CD14-positive monocyte (primary cell): ENCODE measurements around the gene TADA1. TPM values are rescaled to one million over a fixed set of nuclear protein-coding genes. Genes with fewer than 3 reads are reported as not detected.

Source experiments
- DNase-seq, 3 donors: peaks; one replicate each; pipeline ENCODE4 v3.0.0-alpha.2; 2011 to 2022
- H2AFZ ChIP-seq: 2 replicates; pipeline ENCODE4 v1.6.0; 2012; ENCODE audit warnings: mild to moderate bottlenecking, low read depth, low read length, inconsistent platforms; ENCODE audit not compliant: insufficient read depth, poor library complexity, severe bottlenecking
- H3K27ac ChIP-seq, 2 donors: 1 replicate in 1 of 2; 2 replicates in 1 of 2; pipeline ENCODE4 v1.5.1; 2012 to 2013; ENCODE audit warnings: low read length in 2 of 2, control low read depth in 1 of 2, inconsistent platforms in 1 of 2, low read depth in 1 of 2, mild to moderate bottlenecking in 1 of 2
- H3K27me3 ChIP-seq, 2 donors: one replicate each; pipeline versions ENCODE4 v1.6.0 to v1.6.1; 2011 to 2013; ENCODE audit warnings: low read length in 2 of 2; ENCODE audit not compliant: control insufficient read depth in 2 of 2, insufficient read depth in 2 of 2
- H3K36me3 ChIP-seq, 2 donors: replicated peaks in 1 of 2; 1 replicate in 1 of 2; 2 replicates in 1 of 2; pipeline versions ENCODE4 v1.5.1 to v1.6.1; 2012 to 2013; ENCODE audit warnings: low read length in 2 of 2, control low read depth in 1 of 2, inconsistent platforms in 1 of 2, mild to moderate bottlenecking in 1 of 2; ENCODE audit not compliant: insufficient read depth in 2 of 2, control insufficient read depth in 1 of 2
- H3K4me1 ChIP-seq, 2 donors: 1 replicate in 1 of 2; 2 replicates in 1 of 2; pipeline versions ENCODE4 v1.5.1 to v1.6.1; 2012 to 2013; ENCODE audit warnings: low read length in 2 of 2, control low read depth in 1 of 2, inconsistent platforms in 1 of 2, mild to moderate bottlenecking in 1 of 2, moderate library complexity in 1 of 2; ENCODE audit not compliant: insufficient read depth in 2 of 2, control insufficient read depth in 1 of 2
- H3K4me2 ChIP-seq: replicated peaks from 2 replicates; pipeline ENCODE3; 2012; ENCODE audit warnings: low read length, moderate library complexity, mild to moderate bottlenecking; ENCODE audit not compliant: poor library complexity, severe bottlenecking; ENCODE audit errors: extremely low read depth
- H3K4me3 ChIP-seq, 3 experiments: fragments of 200-600 bp in 1 of 3; sonication (generic) in 1 of 3; replicated peaks in 1 of 3; 1 replicate in 2 of 3; 2 replicates in 1 of 3; pipeline ENCODE4 v1.5.1; 2011 to 2013; ENCODE audit warnings: low read length in 3 of 3, mild to moderate bottlenecking in 3 of 3, control low read depth in 2 of 3, low read depth in 2 of 3, inconsistent platforms in 1 of 3, moderate library complexity in 1 of 3
- H3K79me2 ChIP-seq: 2 replicates; pipeline ENCODE4 v1.6.0; 2012; ENCODE audit warnings: mild to moderate bottlenecking, control low read depth, inconsistent platforms, low read length, moderate library complexity; ENCODE audit not compliant: insufficient read depth
- H3K9ac ChIP-seq: 2 replicates; pipeline ENCODE4 v1.6.0; 2017; ENCODE audit warnings: low read length, mild to moderate bottlenecking; ENCODE audit not compliant: insufficient read depth, poor library complexity, severe bottlenecking
- H3K9me3 ChIP-seq, 2 donors: replicated peaks in 1 of 2; 1 replicate in 1 of 2; 2 replicates in 1 of 2; pipeline versions ENCODE4 v1.5.1 to v1.6.1; 2012 to 2013; ENCODE audit warnings: low read length in 2 of 2, control low read depth in 1 of 2; ENCODE audit not compliant: control insufficient read depth in 1 of 2, insufficient read depth in 1 of 2
- H4K20me1 ChIP-seq: 2 replicates; pipeline ENCODE4 v1.6.0; 2012; ENCODE audit warnings: mild to moderate bottlenecking, low read length, control low read depth, moderate library complexity; ENCODE audit not compliant: insufficient read depth
- H3K27ac Mint-ChIP-seq, 7 donors: one replicate each; pipeline ENCODE4 v1.8.0; 2020; ENCODE audit warnings: mild to moderate bottlenecking in 7 of 7, mixed read lengths in 7 of 7, moderate library complexity in 6 of 7, inconsistent platforms in 2 of 7
- H3K27me3 Mint-ChIP-seq, 3 donors: one replicate each; pipeline ENCODE4 v1.8.0; 2021 to 2022; ENCODE audit warnings: low read depth in 3 of 3, mild to moderate bottlenecking in 3 of 3, mixed read lengths in 3 of 3, moderate library complexity in 3 of 3, inconsistent platforms in 1 of 3
- H3K36me3 Mint-ChIP-seq, 2 donors: one replicate each; pipeline ENCODE4 v1.8.0; 2020; ENCODE audit warnings: mixed read lengths in 2 of 2, inconsistent platforms in 1 of 2, mild to moderate bottlenecking in 1 of 2
- H3K4me1 Mint-ChIP-seq: one replicate; pipeline ENCODE4 v1.8.0; 2020; ENCODE audit warnings: mild to moderate bottlenecking, mixed read lengths
- H3K4me3 Mint-ChIP-seq, 2 donors: one replicate each; pipeline ENCODE4 v1.8.0; 2020; ENCODE audit warnings: mild to moderate bottlenecking in 2 of 2, mixed read lengths in 2 of 2, moderate library complexity in 1 of 2
- H3K9me3 Mint-ChIP-seq, 7 donors: one replicate each; pipeline ENCODE4 v1.8.0; 2020 to 2022; ENCODE audit warnings: mixed read lengths in 7 of 7, mild to moderate bottlenecking in 6 of 7, moderate library complexity in 6 of 7, inconsistent platforms in 2 of 7
- CTCF ChIP-seq: fragments of 200-600 bp; IDR thresholded peaks from one replicate; pipeline ENCODE4 v1.8.0; 2022; ENCODE audit warnings: antibody characterized with exemption, mild to moderate bottlenecking
- WGBS: methylation state at CpG from one replicate; pipeline ENCODE4 v1.1.5; 2013; ENCODE audit warnings: missing lambda C conversion rate; ENCODE audit not compliant: insufficient coverage; 5-methylcytosine and 5-hydroxymethylcytosine counted together
- intact Hi-C, 2 donors: fragments of 100-400 bp; cut with micrococcal nuclease; formaldehyde crosslinking; loops; one replicate each; pipeline versions ENCODE4 v1.15.0 to v1.15.1; 2023
- polyA plus RNA-seq, 3 donors: library from polyadenylated mRNA; depleted of rRNA in 1 of 3; unstranded in 2 of 3; stranded (reverse) in 1 of 3; fragments of 300-500 nt in 2 of 3; fragments of >200 nt in 1 of 3; fragmentation: Illumina TruSeq in 2 of 3; gene quantifications; 1 replicate in 2 of 3; 2 replicates in 1 of 3; pipeline ENCODE4 v1.2.3, GENCODE V29; 2012 to 2021

TADA1 gene
- polyA plus RNA-seq, 3 donors: 6.4 to 8.0 (median 7.9) TPM

DNA sequence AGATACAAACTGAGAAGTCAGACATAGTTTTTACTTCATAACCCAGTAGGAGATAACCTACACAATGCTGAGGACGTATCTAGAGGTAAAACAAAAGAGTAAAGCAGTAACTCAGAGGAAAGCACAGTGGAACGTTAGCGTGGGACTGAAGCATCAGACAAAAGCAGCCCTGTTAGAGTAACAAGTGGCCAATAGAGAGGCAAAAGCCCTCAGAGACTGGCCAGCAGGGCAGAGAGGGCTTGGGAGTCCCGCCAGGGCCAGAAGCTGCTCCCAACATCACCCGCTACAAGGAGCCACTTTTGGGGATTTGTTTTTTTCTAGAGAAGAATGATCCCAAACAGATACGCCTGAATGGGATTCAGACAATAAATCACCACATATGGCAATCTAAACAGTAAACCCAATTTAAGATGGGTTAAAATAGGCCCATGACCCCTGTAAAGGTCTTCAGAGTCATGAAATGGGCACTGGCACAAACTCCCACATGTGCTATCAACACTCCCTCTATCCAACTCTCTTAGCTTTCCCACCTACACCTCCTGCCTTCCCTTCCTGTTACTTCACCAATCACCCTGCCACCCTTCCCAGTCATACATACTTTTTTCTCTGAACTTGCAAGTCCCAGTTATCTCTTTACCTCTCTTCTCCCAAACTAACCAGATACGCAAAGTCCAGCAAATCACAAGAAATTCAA is 17.2 kb downstream of the TADA1 start:
- peaks cover 84 to 100% of the 10 kb centered on the region in 2 donors for H3K36me3 ChIP-seq
- H3K9ac ChIP-seq: no peak overlapping the region
- peaks cover 35% of the 10 kb centered on the region for H4K20me1 ChIP-seq
- DNase-seq: no peak
- Mint-ChIP-seq H3K27me3 (no peaks in the 10 kb centered on the region), H3K36me3 (peaks cover 74 to 86% of the 10 kb centered on the region in 2 donors), H3K27ac (peak overlapping the region in 2 of 7 donors; percentile 7 to 61), H3K9me3 (no peaks in the 10 kb centered on the region), H3K4me3 (no peak overlapping the region), H3K4me1 (no peaks in the 10 kb centered on the region)
- H2AFZ ChIP-seq: no peak overlapping the region
- H3K4me3 ChIP-seq: no peak overlapping the region
- 98% methylated on average over 4 of the region's 7 CpGs for WGBS
- H3K9me3 ChIP-seq: no peaks in the 10 kb centered on the region
- peaks cover 11% of the 10 kb centered on the region for H3K79me2 ChIP-seq
- H3K27me3 ChIP-seq: no peaks in the 10 kb centered on the region
- H3K4me1 ChIP-seq: no peaks in the 10 kb centered on the region
- TF ChIP-seq CTCF: no peak
- intact Hi-C loops: no loop called here
- no peak overlapping the region for H3K4me2 ChIP-seq
- H3K27ac ChIP-seq: no peak overlapping the region

DNA sequence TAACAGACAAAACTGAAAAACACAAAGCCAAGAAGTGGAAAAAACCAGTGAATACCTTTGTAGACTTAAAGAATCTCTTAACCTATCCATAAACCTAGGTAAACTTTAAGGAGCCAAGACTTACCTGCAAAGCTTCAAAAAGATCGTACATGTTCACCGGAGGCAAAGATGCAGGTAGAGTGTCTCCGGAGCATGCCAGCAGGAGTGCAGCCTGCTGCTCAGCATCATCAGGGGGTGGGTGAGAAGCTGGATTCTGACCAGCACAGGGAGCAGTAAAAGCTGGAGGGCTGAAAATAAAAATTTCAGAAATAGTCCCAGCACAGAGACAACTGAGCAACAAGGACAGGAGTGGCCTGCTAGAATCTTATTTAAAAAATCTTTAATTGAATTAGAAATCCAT is 18.1 kb downstream of the TADA1 start:
- H3K79me2 ChIP-seq: peaks cover 12% of the 10 kb centered on the region
- no peaks in the 10 kb centered on the region for H3K9me3 ChIP-seq
- no peaks in the 10 kb centered on the region for H3K27me3 ChIP-seq
- H3K4me1 ChIP-seq: no peaks in the 10 kb centered on the region
- Mint-ChIP-seq H3K36me3 (peaks cover 76 to 88% of the 10 kb centered on the region in 2 donors), H3K27ac (peak overlapping the region in 1 of 7 donors; percentile 56), H3K9me3 (no peaks in the 10 kb centered on the region), H3K27me3 (no peaks in the 10 kb centered on the region), H3K4me3 (no peak overlapping the region), H3K4me1 (no peaks in the 10 kb centered on the region)
- no peak overlapping the region for H3K4me2 ChIP-seq
- no peak overlapping the region for H3K27ac ChIP-seq
- DNase-seq: no peak
- WGBS: 100% methylated on average over 3 of the region's 3 CpGs
- H2AFZ ChIP-seq: no peak overlapping the region
- H3K36me3 ChIP-seq: peaks cover 88 to 100% of the 10 kb centered on the region in 2 donors
- H3K9ac ChIP-seq: no peak overlapping the region
- intact Hi-C loops: no loop called here
- peaks cover 43% of the 10 kb centered on the region for H4K20me1 ChIP-seq
- H3K4me3 ChIP-seq: no peak overlapping the region
- no peak for TF ChIP-seq CTCF
